Testis (tissue), 2 donors: Measurements from ENCODE around the gene KHNYN.

ENCODE experiments used
- POLR2A ChIP-seq: fragments of 450-650 bp; IDR thresholded peaks from one replicate; pipeline ENCODE4 v1.6.1; 2017; ENCODE audit warnings: antibody characterized with exemption, mild to moderate bottlenecking, moderate library complexity
- TF ChIP-seq, protein P1 (sequence below), 3 experiments: fragments of 450-650 bp in 2 of 3; fragments of 200-600 bp in 1 of 3; sonication (generic) in 1 of 3; IDR thresholded peaks; one replicate each; pipeline ENCODE4 v1.5.1; 2016 to 2019; ENCODE audit warnings: antibody characterized with exemption in 3 of 3, mild to moderate bottlenecking in 2 of 3, moderate library complexity in 1 of 3

- TF ChIP-seq, protein P1, sequence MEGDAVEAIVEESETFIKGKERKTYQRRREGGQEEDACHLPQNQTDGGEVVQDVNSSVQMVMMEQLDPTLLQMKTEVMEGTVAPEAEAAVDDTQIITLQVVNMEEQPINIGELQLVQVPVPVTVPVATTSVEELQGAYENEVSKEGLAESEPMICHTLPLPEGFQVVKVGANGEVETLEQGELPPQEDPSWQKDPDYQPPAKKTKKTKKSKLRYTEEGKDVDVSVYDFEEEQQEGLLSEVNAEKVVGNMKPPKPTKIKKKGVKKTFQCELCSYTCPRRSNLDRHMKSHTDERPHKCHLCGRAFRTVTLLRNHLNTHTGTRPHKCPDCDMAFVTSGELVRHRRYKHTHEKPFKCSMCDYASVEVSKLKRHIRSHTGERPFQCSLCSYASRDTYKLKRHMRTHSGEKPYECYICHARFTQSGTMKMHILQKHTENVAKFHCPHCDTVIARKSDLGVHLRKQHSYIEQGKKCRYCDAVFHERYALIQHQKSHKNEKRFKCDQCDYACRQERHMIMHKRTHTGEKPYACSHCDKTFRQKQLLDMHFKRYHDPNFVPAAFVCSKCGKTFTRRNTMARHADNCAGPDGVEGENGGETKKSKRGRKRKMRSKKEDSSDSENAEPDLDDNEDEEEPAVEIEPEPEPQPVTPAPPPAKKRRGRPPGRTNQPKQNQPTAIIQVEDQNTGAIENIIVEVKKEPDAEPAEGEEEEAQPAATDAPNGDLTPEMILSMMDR (IDR thresholded peaks at IDR 0.05) = no peak
- TF ChIP-seq POLR2A = no peak
Observed at GRCh38 chr14:24392325-24393091, 37.2 kb upstream of the KHNYN start.
